K562 (cell line): ENCODE results near the gene MVD. TPM values are rescaled to one million over a fixed set of nuclear protein-coding genes. Genes with fewer than 3 reads are reported as not detected.

ENCODE experiments used
- ATF4 ChIP-seq: fragments of 450-650 bp; formaldehyde crosslinking; IDR thresholded peaks from 2 replicates; pipeline ENCODE4 v1.4.0; 2022; ENCODE audit warnings: mild to moderate bottlenecking, moderate library complexity
- CREB3L1 ChIP-seq: fragments of 450-650 bp; IDR thresholded peaks from 2 replicates; pipeline ENCODE4 v1.6.1; 2014; ENCODE audit warnings: low read depth, mild to moderate bottlenecking, moderate library complexity, borderline replicate concordance
- DNMT1 ChIP-seq: fragments of 450-650 bp; IDR thresholded peaks from 2 replicates; pipeline ENCODE4 v1.6.1; 2016; ENCODE audit warnings: antibody characterized with exemption, mild to moderate bottlenecking
- E2F3 ChIP-seq: fragments of 250-450 bp; sonication (Bioruptor Pico); IDR thresholded peaks from 2 replicates; pipeline ENCODE4 v1.4.0; 2020; ENCODE audit warnings: mild to moderate bottlenecking
- JUN ChIP-seq, 2 experiments: sonication (generic) in 1 of 2; formaldehyde crosslinking in 1 of 2; IDR thresholded peaks; 2 replicates each; pipeline versions ENCODE4 v1.6.1 to v1.8.0; 2012 to 2022; ENCODE audit warnings: borderline replicate concordance in 2 of 2, mild to moderate bottlenecking in 2 of 2, improper control_type of control experiment in 1 of 2, low read depth in 1 of 2, low read length in 1 of 2, missing genetic modification reagents in 1 of 2
- MEIS2 ChIP-seq: fragments of 450-650 bp; IDR thresholded peaks from 2 replicates; pipeline ENCODE4 v1.6.1; 2014; ENCODE audit warnings: mild to moderate bottlenecking; ENCODE audit not compliant: partially characterized antibody
- MYC ChIP-seq, 2 experiments: fragments of 250-450 bp in 1 of 2; sonication (Bioruptor Pico) in 1 of 2; IDR thresholded peaks; 2 replicates each; pipeline versions ENCODE4 v1.5.1 to v1.6.1; 2012 to 2021; ENCODE audit warnings: low read depth in 2 of 2, borderline replicate concordance in 1 of 2, improper control_type of control experiment in 1 of 2, low read length in 1 of 2, mild to moderate bottlenecking in 1 of 2, moderate library complexity in 1 of 2
- NFIC ChIP-seq: fragments of 450-650 bp; IDR thresholded peaks from 2 replicates; pipeline ENCODE4 v1.6.1; 2017; ENCODE audit warnings: mild to moderate bottlenecking, inconsistent platforms
- PHB2 ChIP-seq: fragments of 450-650 bp; IDR thresholded peaks from 2 replicates; pipeline ENCODE4 v1.6.1; 2017; ENCODE audit warnings: low read depth
- RBBP5 ChIP-seq: fragments of 200-600 bp; sonication (generic); IDR thresholded peaks from 2 replicates; pipeline ENCODE4 v1.6.1; 2012; ENCODE audit warnings: borderline replicate concordance, mild to moderate bottlenecking, low read length, control low read depth, inconsistent platforms; ENCODE audit not compliant: insufficient read depth, poor library complexity, severe bottlenecking
- SNRNP70 ChIP-seq: fragments of 200-400 bp; formaldehyde crosslinking; optimal IDR thresholded peaks from 2 replicates; pipeline ENCODE3; 2017; ENCODE audit warnings: low read depth, low read length
- STAT6 ChIP-seq: sonication (generic); formaldehyde crosslinking; IDR thresholded peaks from 2 replicates; pipeline ENCODE4 v1.8.1; 2023; ENCODE audit warnings: mild to moderate bottlenecking, missing genetic modification reagents
- THRA ChIP-seq: fragments of 450-650 bp; IDR thresholded peaks from 2 replicates; pipeline ENCODE4 v1.6.1; 2017; ENCODE audit warnings: mild to moderate bottlenecking, moderate library complexity
- U2AF1 ChIP-seq: fragments of 200-400 bp; formaldehyde crosslinking; optimal IDR thresholded peaks from 2 replicates; pipeline ENCODE3; 2017; ENCODE audit warnings: mild to moderate bottlenecking, low read depth, low read length, moderate library complexity
- ZNF551 ChIP-seq: fragments of 250-450 bp; sonication (Bioruptor Pico); IDR thresholded peaks from 2 replicates; pipeline ENCODE4 v1.5.0; 2021; ENCODE audit warnings: mild to moderate bottlenecking, moderate library complexity
- polyA plus RNA-seq, 8 experiments: library from polyadenylated mRNA; depleted of rRNA in 4 of 8; stranded (reverse) in 5 of 8; unstranded in 3 of 8; fragments of >200 nt; fragmentation: Nextera tagmentation in 2 of 8; fragmentation: Illumina TruSeq in 1 of 8; extraction: Ambion mirVana in 2 of 8; extraction: Trizol in 1 of 8; gene quantifications; 2 replicates each; pipeline versions ENCODE4 v1.2.1 to v1.2.3, GENCODE V29; 2011 to 2014; ENCODE audit warnings: inconsistent platforms in 1 of 8, missing spikeins in 1 of 8
- total RNA-seq, 7 experiments: library from RNA; depleted of rRNA in 6 of 7; stranded (reverse); fragments of >200 nt in 6 of 7; fragmentation: Illumina TruSeq in 2 of 7; extraction: Trizol in 2 of 7; gene quantifications; 2 replicates each; pipeline versions ENCODE4 v1.2.1 to v1.2.3, GENCODE V29; 2011 to 2021; ENCODE audit warnings: low replicate concordance in 1 of 7
- TF ChIP-seq, protein P1 (sequence below): fragments of 150-350 bp; conservative IDR thresholded peaks from 2 replicates; pipeline ENCODE4 v1.6.1; 2014; ENCODE audit warnings: low read length

MVD gene
- total and polyA plus RNA-seq, 9 of the 15 experiments (the other 6 are each of a cell fraction or from before 2014, with no cell fraction given) = 12.2 to 141 (median 45.3) TPM

DNA sequence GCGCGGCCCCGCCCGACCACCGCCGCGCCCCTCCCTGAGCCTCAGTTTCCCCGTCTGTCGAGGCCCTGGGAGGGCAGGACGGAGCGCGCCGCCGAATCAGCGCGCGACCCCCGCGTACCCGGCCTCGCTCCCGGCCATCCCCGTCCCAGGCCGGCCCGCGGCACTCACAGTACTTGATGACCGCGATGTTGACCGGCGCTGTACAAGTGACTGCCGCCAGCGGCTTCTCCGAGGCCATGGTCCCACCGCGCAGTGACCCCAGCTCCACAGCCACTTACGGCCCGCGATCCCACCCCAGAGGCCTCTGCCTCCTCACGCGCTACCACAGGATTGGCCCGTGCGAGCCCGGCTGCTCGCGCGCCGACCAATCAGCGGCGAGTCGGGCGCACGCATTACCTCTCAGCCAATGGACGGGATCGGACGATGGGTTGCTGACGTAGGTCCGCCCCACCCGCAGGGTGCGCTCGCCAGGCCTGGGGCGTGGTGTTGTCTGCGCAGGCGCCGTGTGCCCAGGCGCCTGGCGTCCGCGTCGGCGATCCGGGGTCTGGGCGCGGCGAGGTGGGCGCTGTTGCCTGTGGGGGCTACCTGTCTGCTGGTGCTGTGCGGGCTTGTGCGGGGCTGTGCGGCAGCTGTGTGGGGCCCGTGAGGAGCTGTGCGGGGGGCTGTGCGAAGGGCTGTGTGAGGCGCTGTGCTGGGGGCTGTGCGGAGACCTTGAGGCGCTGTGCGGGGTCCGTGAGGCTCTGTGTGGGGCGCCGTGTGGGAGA lies at the start of gene MVD (continued):
- TF ChIP-seq CREB3L1 (peak; percentile 62; the same call in 1 of the 2 replicates), THRA (no peak), DNMT1 (no peak), RBBP5 (peak; percentile 95), U2AF1 (peak; percentile 69), SNRNP70 (no peak), JUN (IDR thresholded peaks at IDR 0.05; ENCODE audit: borderline replicate concordance, low read depth, low read length) (peak; percentile 37; the same call in 1 of the 2 replicates), JUN (CRISPR knock-in tag; IDR thresholded peaks at IDR 0.05; ENCODE audit: borderline replicate concordance) (no peak; the same call in 1 of the 2 replicates), STAT6 (CRISPR knock-in tag) (no peak), PHB2 (no peak), MYC (IDR thresholded peaks at IDR 0.05; ENCODE audit: low read depth, low read length) (peak; percentile 71; the same call in 1 of the 2 replicates), MYC (CRISPR knock-in tag; IDR thresholded peaks at IDR 0.05; ENCODE audit: borderline replicate concordance, low read depth) (no peak), E2F3 (no peak), ATF4 (CRISPR knock-in tag) (no peak), NFIC (no peak; the same call in 1 of the 2 replicates), MEIS2 (peak; percentile 75), ZNF551 (no peak)
- TF ChIP-seq, protein P1, sequence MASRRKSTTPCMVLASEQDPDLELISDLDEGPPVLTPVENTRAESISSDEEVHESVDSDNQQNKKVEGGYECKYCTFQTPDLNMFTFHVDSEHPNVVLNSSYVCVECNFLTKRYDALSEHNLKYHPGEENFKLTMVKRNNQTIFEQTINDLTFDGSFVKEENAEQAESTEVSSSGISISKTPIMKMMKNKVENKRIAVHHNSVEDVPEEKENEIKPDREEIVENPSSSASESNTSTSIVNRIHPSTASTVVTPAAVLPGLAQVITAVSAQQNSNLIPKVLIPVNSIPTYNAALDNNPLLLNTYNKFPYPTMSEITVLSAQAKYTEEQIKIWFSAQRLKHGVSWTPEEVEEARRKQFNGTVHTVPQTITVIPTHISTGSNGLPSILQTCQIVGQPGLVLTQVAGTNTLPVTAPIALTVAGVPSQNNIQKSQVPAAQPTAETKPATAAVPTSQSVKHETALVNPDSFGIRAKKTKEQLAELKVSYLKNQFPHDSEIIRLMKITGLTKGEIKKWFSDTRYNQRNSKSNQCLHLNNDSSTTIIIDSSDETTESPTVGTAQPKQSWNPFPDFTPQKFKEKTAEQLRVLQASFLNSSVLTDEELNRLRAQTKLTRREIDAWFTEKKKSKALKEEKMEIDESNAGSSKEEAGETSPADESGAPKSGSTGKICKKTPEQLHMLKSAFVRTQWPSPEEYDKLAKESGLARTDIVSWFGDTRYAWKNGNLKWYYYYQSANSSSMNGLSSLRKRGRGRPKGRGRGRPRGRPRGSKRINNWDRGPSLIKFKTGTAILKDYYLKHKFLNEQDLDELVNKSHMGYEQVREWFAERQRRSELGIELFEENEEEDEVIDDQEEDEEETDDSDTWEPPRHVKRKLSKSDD = no peak; the same call in 1 of the 2 replicates
